ENCODE data around the gene ATP4A.
"Not testable (repeated sequence)": the region's sequence is repeated elsewhere in the genome, so short reads cannot be mapped to it uniquely, and the experiment has no call there.

ATP4A gene

DNA sequence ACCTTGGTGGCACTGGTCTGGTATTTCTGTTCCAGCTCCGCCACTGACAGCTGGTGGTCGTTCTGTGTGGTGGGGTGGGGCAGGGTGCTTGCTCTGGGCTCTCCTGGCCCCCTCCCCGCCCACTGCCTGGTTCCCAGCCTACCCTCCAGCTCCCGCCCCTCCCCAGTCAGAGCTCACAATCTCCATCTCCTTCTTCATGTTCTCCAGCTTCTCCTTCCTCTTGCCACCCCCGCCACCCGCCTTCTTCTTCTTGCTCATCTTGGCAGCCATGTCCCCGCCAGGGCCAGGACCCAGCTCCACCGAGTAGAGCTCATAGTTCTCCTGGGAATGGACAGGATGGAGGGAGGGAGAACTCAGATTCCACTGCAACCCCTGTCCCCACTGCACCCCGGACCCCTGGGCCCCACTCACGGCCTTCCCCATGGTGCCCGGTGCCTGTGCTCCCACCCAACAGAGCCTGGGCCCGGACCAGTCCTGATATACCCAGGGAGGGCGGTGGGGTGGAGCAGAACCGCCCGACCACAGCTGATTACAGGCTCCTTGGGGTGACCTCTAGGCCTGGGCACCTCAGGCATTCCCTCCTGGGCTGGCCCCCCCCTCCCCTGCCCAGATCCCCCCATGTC lies at the start of gene ATP4A:
ATP4A (minus strand) TSS at position 452 of the 623 bp plus-strand sequence; CDS start at position 423, 29 bp downstream.
- DNase-seq, result no peak

DNA sequence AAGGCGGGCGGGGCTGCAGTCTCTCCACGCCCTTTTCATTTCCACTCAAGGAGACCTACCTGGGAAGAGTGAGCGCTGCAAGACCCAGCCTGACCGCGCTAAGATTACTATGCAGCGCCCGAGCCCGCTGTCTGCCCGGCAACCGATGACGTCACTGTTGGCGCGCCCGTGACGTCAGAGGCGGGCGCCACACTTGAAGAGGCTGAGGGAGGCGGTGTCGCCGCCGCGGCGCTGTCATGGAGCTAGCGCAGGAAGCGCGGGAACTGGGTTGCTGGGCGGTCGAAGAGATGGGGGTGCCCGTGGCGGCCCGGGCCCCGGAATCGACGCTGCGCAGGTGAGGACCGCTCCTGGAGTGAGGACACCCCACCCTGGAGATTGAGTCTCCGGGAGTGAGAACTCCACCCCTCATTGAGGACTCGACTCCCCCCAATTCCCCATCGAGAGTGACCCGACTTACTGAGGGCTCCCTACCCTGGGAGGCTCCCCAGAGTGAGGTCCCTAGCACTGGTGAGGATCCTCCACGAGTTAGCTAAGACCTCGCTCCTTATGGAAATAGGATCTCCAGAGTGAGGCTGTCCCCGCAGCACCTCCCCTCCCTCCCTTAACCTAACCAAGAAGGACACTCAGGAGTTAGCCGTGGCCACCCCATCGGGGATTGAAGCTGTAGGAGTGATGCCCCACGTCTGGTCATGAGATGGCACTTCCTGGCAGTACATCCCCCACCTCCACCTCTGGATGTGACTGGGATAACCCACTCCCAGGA lies 49.3 kb upstream of the ATP4A start, which contains the start of gene HAUS5:
HAUS5 (plus strand) TSS at position 177 of the 763 bp plus-strand sequence; CDS start at position 237, 60 bp downstream.
- DNase-seq, result peak; percentile 94

DNA sequence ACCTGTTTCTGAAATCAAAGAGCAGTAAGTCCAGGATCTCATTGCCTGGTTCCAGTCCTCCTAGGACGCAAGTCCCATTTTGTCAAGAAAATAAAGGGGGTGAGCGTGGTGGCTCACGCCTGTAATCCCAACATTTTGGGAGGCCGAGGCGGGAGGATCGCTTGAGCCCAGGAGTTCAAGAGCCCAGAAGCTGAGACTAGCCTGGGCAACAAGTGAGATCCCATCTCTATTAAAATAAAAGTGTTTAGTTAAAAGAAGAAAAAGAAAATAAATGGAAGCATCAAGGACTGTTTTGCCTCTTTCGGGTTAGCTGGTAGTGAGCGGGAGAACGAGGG lies 48.7 kb upstream of the ATP4A start:
- no peak for DNase-seq

DNA sequence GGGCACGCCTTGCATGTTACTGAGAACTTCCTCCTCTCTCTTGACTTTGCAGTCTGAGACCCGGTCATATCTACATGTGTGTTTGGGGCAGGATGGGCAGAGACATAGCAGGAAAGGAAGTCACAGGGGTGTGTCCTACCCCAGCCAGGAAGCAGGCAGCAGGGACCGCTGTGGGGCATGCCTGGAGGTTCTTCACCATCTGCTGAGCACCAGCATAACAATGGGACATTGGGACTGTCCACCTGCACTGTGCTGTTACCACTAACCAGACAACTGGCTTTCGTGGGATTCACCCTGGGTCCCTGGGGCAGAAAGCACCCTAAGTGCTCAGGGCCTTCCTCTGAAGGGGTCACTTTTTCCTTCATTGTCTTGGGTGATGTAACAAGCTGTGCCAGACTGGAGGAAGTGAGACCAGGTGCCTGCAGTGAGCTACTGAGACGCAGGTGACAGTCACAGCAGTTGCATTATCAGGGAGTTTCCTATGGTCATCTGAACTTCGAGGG lies 46.4 kb upstream of the ATP4A start:
- peak; percentile 15 for DNase-seq

DNA sequence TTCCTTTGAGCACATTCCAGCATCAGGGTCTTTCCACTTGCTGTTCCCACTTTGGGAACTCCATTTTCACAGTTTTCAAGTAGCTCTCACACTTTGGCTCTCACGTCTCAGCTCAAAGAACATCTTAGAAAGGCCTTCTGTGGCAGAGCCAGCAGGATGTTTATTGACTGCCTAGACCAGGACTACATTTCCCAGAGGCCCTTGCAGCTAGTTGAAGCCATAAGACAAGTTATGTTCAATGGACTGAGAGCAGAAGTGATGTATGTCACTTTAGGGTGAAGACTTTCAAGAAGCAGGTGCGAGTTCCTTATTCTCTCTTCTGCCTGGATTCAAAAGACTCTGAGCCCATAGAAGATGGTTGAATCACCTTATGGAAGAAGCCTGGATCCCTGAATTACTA lies 44.8 kb upstream of the ATP4A start:
- DNase-seq, result no peak

DNA sequence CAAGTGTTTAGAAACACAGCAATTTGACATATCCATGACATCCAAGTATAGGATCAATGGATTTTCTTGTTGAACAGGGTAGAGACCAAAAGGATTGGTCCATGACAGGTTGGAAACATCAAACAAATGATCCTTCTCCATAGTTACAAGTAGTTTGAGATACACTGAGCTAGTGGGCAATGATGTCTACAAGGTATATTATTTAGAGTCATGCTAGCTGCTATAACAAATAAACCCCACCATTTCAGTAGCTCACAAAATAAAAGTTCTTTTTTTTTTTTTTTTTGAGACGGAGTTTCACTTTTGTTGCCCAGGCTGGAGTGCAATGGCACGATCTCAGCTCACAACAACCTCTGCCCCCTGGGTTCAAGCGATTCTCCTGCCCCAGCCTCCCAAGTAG lies 44.2 kb upstream of the ATP4A start:
- no peak for DNase-seq

DNA sequence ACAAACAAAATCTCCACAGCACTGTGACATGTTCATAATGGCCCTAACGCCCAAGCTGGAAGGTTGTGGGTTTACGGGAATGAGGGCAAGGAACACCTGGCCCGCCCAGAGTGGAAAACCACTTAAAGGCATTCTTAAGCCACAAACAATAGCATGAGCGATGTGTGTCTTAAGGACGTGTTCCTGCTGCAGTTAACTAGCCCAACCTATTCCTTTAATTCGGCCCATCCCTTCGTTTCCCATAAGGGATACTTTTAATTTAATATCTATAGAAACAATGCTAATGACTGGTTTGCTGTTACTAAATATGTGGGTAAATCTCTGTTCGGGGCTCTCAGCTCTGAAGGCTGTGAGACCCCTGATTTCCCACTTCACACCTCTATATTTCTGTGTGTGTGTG lies 43.7 kb upstream of the ATP4A start:
- DNase-seq, result not testable (repeated sequence)

DNA sequence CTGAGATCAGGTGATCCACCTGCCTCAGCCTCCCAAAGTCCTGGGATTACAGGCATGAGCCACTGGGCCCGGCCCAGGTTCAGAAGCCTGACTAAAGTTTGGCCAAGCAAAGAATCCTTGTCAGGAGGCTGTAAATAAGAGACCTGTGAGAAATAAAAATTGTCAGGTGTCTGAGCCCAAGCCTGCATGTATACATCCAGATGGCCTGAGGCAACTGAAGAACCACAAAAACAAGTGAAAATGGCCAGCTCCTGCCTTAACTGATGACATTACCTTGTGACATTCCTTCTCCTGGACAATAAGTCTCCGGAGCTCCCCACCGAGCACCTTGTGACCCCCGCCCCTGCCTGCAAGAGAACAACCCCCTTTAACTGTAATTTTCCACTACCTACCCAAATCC lies 41.0 kb upstream of the ATP4A start:
- not testable (repeated sequence) for DNase-seq

DNA sequence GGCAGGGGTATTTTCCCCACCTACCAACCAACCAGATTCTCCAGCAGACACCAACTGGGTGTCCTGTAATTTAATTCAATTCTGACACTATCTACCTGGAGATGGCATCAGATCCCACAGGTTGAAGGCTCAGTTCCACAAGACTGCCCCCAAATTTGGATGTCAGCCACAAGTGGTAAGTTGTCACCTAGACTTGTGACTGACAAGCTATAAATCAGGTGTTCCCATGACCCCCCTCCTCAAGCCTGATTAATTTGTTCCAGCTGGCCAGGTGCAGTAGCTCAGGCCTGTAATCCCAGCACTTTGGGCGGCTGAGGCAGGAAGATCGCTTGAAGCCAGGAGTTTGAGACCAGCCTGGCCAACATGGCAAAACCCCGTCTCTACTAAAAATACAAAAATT lies 38.5 kb upstream of the ATP4A start:
- DNase-seq, result no peak

DNA sequence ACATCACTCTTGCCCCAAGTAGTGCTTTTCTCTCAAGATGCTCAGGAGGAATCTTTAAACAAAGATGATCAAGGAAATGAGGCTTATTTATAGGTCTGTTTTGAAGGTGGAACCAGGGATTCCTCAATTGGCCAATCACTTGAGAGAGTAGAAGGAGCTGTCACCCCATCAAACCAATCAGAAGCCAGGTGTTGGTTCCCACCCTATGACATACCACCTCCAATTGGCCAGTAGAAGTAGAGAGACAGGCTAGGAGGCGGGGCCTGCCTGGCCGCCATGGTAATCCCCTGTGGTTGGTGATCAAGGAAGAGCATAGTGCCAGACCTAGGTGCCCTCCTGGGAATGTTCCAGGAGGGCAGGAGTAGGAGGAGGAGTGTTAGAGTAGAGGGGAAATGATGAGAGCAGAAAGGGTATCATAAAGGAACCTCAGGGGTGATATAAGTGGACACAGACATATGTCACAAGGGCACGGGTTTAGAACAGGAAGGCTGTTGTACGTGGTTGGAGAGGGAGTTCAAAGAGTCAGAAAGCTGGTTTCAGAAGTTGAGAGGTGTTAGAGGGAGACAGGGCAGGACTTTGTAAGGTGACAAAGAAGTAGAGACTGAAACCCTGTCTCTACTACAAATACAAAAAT lies 33.0 kb upstream of the ATP4A start:
- no peak for DNase-seq

DNA sequence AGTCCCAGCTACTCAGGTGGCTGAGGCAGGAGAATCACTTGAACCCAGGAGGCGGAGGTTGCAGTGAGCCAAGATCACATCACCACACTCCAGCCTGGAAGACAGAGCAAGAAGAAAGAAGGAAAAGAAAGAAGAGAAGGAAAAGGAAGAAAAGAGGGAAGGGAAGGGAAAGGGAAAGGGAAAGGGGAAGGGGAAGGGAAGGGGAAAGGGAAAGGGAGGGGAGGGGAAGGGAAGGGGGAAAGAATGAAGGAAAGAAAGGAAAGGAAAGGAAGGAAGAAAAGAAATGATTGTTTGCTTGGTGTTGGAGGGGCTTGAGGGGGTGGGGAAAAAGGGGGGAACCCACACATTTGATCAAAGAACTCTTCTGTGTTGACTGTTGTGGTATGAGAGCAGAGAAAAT lies 32.5 kb upstream of the ATP4A start:
- no peak for DNase-seq

DNA sequence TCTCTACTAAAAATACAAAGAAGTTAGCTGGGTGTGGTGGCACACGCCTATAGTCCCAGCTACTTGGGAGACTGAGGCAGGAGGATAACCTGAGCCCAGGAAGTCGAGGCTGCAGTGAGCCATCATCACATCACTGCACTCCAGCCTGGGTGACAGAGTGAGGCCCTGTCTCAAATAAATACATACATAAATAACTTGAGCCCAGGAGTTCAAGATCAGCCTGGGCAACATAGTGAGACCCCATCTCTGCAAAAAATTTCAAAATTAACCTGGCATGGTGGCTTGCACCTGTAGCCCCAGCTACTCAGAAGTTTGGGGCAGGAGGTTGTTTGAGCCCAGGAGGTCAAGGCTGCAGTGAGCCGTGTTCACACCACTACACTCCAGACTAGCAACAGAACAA lies 31.6 kb upstream of the ATP4A start:
- DNase-seq, result not testable (repeated sequence)

DNA sequence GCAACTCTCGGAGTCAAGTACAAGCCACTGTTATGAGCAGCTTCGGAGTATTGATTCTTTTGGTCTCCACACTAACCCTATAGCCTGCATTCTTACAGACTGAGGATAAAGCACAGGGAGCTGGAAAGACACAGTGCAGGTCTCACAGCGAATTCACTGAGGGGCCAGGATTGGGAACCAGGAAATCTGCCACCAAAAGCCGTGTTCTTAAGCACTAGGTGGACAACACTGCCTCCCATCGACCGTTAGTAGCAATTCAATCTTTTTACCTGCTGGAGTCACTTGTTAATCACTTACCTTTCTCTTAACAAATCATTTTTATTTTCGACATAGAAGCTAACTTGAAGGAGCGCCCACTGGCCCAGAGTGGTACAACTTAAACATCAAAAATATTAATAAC lies 28.8 kb upstream of the ATP4A start:
- peak; percentile 28 for DNase-seq

DNA sequence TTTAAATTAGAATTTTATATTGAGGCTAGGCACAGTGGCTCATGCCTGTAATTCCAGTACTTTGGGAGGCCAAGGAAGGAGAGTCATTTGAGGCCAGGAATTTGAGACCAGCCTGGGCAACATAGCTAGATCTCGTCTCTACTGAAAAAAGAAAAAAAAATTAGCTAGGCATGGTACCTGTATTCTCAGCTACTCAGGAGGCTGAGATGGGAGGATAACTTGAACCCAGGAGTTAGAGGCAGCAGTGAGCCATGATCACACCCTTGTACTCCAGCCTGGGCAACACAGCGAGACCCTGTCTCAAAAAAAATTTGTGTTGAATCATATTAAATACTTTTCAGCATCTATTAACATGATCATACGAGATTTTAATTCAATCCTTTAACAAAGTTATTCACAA lies 27.4 kb upstream of the ATP4A start:
- no peak for DNase-seq

DNA sequence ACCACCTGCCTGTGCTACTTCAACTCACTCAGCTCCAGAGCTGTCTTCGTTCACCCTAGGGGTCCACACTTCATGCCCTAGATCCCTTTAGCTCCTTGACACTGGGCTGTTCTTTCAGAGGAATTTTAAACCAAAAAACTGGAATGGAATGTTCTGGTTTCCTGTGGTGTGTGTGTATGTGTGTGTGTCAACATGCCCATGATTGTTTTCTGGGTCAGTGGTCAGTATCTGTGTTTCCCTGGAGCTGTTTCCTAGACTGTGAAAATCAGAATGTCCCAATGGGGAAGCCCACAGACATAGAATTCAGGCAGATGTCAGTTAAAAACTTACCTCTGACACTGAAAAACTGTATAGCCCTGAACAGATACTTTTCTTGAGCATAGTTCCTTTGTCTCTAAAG lies 23.9 kb upstream of the ATP4A start:
- no peak for DNase-seq

DNA sequence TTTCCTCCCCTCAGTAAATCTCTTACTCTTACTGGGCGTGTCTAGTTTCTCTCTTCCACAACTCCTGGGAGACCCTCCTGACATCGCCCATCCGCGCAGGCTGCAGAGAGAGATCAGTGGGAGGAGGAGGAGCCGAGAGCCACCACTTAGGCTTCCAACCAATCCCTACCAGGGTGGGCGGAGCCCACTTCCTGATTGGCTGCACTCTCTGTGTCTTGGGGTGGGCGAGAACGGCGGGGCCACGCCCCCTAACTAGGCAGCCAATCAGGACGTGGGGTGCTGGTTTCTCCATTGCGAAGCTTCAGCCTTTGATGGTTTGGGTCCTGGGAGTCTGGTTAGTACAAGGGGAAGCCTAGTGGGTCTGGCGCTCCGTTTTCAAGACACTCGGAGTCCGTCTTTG lies 22.4 kb upstream of the ATP4A start, which contains the start of gene PMIS2:
PMIS2 (plus strand) TSS at position 326 of the 400 bp plus-strand sequence. CDS start 87 bp downstream, outside the sequence.
- peak; percentile 9 for DNase-seq

DNA sequence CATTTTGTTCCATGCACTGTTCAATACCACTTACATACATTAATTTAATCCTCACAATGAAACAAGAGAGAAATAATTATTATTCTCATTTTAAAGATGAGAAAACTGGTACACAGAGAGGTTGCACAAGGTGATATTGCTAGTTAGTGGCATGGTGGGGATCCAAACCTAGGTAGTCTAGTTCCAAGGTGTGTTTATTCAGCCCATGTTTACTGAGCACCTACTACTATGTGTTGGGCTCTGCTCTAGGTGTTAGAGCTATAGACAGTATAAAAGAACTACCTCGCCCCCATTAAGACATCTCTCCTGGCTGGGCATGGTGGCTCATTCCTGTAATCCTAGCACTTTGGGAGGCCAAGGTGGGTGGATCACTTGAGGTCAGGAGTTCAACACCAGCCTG lies 19.3 kb upstream of the ATP4A start:
- no peak for DNase-seq

DNA sequence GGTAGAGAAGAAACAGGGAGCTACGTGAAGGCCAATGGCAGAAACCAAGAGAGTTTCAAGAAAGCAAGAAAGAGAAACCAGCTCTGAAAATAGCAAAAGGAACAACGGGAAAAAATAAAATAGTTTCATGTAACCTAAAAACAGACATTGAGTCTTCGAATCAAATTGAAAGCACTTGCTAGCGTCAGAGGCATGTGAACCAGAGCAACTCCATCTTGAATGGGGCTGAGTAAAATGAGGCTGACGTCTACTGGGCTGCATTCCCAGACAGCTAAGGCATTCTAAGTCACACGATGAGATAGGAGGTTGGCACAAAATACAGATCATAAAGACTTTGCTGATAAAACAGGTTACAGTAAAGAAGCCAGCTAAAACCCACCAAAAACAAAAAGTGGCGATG lies 15.2 kb upstream of the ATP4A start:
- DNase-seq, result no peak

DNA sequence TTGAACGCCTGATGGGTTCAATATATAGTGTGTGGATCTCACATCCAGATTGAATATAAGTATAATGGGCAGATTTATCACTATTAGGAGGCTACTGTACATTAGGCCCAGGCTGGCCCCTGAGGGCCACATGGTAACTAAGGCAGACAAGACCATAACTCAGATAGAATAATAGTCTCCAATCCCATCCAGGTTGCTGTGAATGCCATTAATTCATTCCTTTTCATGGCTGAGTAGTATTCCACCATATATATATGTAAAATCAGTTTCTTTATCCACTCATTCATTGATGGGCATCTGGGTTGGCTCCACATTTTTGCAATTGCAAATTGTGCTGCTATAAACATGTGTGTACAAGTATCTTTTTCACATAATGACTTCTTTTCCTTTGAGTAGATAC lies 14.5 kb upstream of the ATP4A start:
- DNase-seq, result no peak

DNA sequence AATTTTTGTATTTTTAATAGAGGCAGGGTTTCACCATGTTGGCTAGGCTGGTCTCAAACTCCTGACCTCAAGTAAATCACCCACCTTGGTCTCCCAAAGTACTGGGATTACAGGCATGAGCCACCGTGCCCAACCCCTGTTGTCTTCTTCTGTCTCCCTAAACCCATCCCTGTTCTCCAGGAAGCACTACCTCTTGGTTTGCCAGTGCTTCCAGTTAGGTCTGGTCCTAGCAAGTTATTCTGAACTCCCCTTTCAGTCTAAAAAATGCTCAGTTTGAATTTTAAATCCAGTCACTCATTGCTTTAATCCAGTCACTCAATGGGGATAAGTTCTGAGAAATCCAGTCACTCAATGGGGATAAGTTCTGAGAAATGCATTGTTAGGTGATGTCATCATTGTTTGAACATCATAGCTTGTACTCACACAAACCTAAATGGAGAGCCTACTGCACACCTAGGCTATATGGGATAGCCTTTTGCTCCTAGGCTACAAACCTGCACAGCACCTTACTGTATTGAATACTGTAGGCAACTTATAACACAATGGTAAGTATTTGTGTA lies 8.0 kb upstream of the ATP4A start:
- no peak for DNase-seq

DNA sequence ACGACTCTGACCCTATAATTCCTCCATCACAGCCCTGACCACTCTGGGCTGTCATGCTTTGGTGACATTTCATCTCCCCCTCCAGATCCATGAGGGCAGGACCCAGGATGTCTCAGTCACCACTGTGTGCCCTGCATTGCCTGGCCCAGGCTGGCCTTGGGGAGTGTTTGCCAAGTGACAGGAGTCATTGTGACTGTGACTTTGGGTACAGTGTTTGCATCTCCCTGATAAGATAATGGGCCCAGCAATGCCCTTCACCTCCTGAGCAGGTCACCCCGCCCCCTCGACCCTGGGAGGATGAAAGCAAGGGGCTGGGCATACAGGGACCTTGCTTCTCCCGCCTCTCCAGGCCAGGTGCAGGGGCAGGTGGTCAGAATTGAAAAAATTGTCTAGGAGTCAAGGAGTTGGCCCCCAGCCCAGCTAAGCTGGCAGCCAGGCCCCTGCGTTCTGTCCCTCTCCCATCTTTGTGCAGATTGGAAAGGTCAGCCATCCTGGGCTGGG lies 5.9 kb upstream of the ATP4A start:
- no peak for DNase-seq

DNA sequence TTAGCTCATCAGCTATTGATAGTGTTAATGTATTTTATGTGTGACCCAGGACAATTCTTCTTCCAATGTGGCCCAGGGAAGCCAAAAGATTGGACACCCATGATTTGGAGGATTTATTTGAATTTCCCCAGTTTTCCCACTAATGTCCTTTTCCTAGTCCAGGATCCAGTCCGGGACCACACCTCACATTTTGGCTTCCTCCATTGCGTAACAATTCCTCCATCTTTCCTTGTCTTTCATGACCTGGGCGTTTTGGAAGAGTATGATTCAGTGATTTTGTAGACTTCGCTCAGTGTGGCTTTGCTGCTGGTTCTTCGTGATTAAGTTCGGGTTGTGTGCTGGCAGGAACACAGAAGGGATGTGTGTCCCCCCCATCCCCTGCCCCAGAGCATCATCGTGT lies 3.3 kb upstream of the ATP4A start:
- DNase-seq, result no peak

All from stimulated activated CD4-positive, alpha-beta T cell treated with anti-CD3 and anti-CD28 coated beads, Interleukin-4, amount 100 ng/mL, for 24 hours (primary cell).